Measurements from ENCODE around the gene RUNX2. TPM values are rescaled to one million over a fixed set of nuclear protein-coding genes. Genes with fewer than 3 reads are reported as not detected.

RUNX2 gene
- total and polyA plus RNA-seq, 8 donors: 2.5 to 5.9 (median 3.0) TPM

- Histone ChIP-seq H3K27ac (peak overlapping the region in 1 of 2 donors; percentile 39), H3K9me3 (peaks cover 0 to 18% of the 10 kb centered on the region in 2 donors), H3K36me3 (no peaks in the 10 kb centered on the region), H3K4me1 (peaks cover 0 to 14% of the 10 kb centered on the region in 2 donors), H3K4me3 (no peak overlapping the region), H3K27me3 (no peaks in the 10 kb centered on the region)
- TF ChIP-seq CTCF (IDR thresholded peaks at IDR 0.05): no peak
- ATAC-seq (peak; percentile 81), DNase-seq (peak in 1 of 4 donors; percentile 73)
- intact Hi-C loops (cut with DNase I): no loop called here
These were observed 353.9 kb downstream of the RUNX2 start for GRCh38 chr6:45681860-45682511.

- no peak for TF ChIP-seq CTCF (IDR thresholded peaks at IDR 0.05)
- no peaks in the 10 kb centered on the region for H3K27me3 ChIP-seq
- no peaks in the 10 kb centered on the region for H3K36me3 ChIP-seq
- H3K9me3 ChIP-seq: peaks cover 0 to 18% of the 10 kb centered on the region in 2 donors
- no peak overlapping the region for H3K27ac ChIP-seq
- intact Hi-C loops (cut with DNase I): no loop called here
- no peaks in the 10 kb centered on the region for H3K4me1 ChIP-seq
- DNase-seq (no peak), ATAC-seq (no peak)
- H3K4me3 ChIP-seq: no peak overlapping the region
These were observed 356.3 kb downstream of the RUNX2 start for GRCh38 chr6:45684476-45684875.

GRCh38 chr6:45685076-45685475 is 356.9 kb downstream of the RUNX2 start:
- H3K36me3 ChIP-seq: no peaks in the 10 kb centered on the region
- no peak for ATAC-seq
- TF ChIP-seq CTCF (IDR thresholded peaks at IDR 0.05): no peak
- H3K4me1 ChIP-seq: no peaks in the 10 kb centered on the region
- no peak overlapping the region for H3K4me3 ChIP-seq
- DNase-seq: no peak
- no peak overlapping the region for H3K27ac ChIP-seq
- H3K27me3 ChIP-seq: no peaks in the 10 kb centered on the region
- intact Hi-C loops (cut with DNase I): no loop called here
- peaks cover 0 to 18% of the 10 kb centered on the region in 2 donors for H3K9me3 ChIP-seq

- DNase-seq (no peak), ATAC-seq (no peak)
- no peak overlapping the region for H3K4me3 ChIP-seq
- peaks cover 0 to 5% of the 10 kb centered on the region in 2 donors for H3K9me3 ChIP-seq
- H3K27me3 ChIP-seq: no peaks in the 10 kb centered on the region
- TF ChIP-seq CTCF (IDR thresholded peaks at IDR 0.05): no peak
- H3K4me1 ChIP-seq: no peaks in the 10 kb centered on the region
- H3K27ac ChIP-seq: no peak overlapping the region
- H3K36me3 ChIP-seq: no peaks in the 10 kb centered on the region
- intact Hi-C loops (cut with DNase I): no loop called here
These were observed 358.9 kb downstream of the RUNX2 start for GRCh38 chr6:45686841-45687569.

GRCh38 chr6:45687570-45687969 is 359.4 kb downstream of the RUNX2 start:
- Histone ChIP-seq H3K4me3 (no peak overlapping the region), H3K36me3 (no peaks in the 10 kb centered on the region), H3K27ac (no peak overlapping the region), H3K27me3 (no peaks in the 10 kb centered on the region), H3K4me1 (no peaks in the 10 kb centered on the region), H3K9me3 (no peaks in the 10 kb centered on the region)
- no peak for ATAC-seq
- DNase-seq: no peak
- TF ChIP-seq CTCF (IDR thresholded peaks at IDR 0.05): no peak
- intact Hi-C loops (cut with DNase I): no loop called here
